Endothelial cell of umbilical vein (primary cell): ENCODE measurements around the gene CCNT2.

ENCODE experiments used
- CTCF ChIP-seq, 2 donors: IDR thresholded peaks; 1 replicate in 1 of 2; 2 replicates in 1 of 2; pipeline ENCODE4 v1.5.1; 2011; ENCODE audit warnings: low read length in 2 of 2, mild to moderate bottlenecking in 2 of 2, moderate library complexity in 2 of 2, control low read depth in 1 of 2, inconsistent platforms in 1 of 2, low read depth in 1 of 2; ENCODE audit not compliant: insufficient read depth in 1 of 2; ENCODE audit errors: extremely low read depth in 1 of 2
- POLR2A ChIP-seq: IDR thresholded peaks from 2 replicates; pipeline ENCODE4 v1.6.1; 2012; ENCODE audit warnings: low read depth, mild to moderate bottlenecking, control low read depth, low read length

GRCh38 chr2:134950886-134951285, 32.3 kb downstream of the CCNT2 start:
- TF ChIP-seq POLR2A, result no peak
- TF ChIP-seq CTCF (IDR thresholded peaks at IDR 0.05; ENCODE audit: extremely low read depth in 1 of 2, insufficient read depth in 1 of 2, low read depth in 1 of 2, low read length in 2 of 2), result no peak
